IMR-90 (cell line): ENCODE results near the gene RDH16.

Experiments
- POLR2A ChIP-seq: IDR thresholded peaks from 2 replicates; pipeline ENCODE4 v1.6.1; 2012; ENCODE audit warnings: mild to moderate bottlenecking, low read depth, low read length
- TF ChIP-seq, protein P1 (sequence below): conservative IDR thresholded peaks from 2 replicates; pipeline ENCODE4 v1.5.1; 2012; ENCODE audit warnings: mild to moderate bottlenecking, low read depth, low read length, improper control_type of control experiment

DNA sequence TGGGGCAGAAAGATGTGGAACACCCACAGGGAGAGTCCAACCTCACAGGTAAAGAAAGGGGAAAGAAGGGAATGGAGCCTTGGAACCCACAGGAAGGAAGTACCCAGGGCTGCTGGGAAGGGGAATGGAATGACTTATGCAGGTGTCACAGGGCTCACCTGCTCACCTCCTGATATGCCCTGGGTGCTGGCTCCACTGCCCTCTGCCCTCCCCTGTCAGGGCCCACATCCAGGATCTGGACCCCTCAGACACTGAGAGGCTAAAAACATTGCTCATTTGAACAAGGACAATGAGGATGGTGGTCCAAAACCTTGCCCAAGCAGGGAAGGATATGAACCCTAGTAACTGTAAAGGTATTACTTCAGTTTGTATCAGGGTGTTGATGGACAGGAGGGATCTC is 29.6 kb upstream of the RDH16 start:
- TF ChIP-seq, protein P1, sequence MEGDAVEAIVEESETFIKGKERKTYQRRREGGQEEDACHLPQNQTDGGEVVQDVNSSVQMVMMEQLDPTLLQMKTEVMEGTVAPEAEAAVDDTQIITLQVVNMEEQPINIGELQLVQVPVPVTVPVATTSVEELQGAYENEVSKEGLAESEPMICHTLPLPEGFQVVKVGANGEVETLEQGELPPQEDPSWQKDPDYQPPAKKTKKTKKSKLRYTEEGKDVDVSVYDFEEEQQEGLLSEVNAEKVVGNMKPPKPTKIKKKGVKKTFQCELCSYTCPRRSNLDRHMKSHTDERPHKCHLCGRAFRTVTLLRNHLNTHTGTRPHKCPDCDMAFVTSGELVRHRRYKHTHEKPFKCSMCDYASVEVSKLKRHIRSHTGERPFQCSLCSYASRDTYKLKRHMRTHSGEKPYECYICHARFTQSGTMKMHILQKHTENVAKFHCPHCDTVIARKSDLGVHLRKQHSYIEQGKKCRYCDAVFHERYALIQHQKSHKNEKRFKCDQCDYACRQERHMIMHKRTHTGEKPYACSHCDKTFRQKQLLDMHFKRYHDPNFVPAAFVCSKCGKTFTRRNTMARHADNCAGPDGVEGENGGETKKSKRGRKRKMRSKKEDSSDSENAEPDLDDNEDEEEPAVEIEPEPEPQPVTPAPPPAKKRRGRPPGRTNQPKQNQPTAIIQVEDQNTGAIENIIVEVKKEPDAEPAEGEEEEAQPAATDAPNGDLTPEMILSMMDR, result no peak
- TF ChIP-seq POLR2A, result no peak
